Gastrocnemius medialis (tissue), 4 donors: Measurements from ENCODE around the gene KCP. TPM values are rescaled to one million over a fixed set of nuclear protein-coding genes. Genes with fewer than 3 reads are reported as not detected.

ENCODE experiments used
- ATAC-seq, 2 donors: fragments of 150-250 bp; one replicate each; pipeline ENCODE4 v1.9.1; 2016
- DNase-seq, 2 donors: peaks; one replicate each; pipeline ENCODE4 v3.0.0-alpha.2; 2019
- H3K27ac ChIP-seq, 4 donors: fragments of 200-600 bp; sonication (generic); 1 replicate in 1 of 4; 2 replicates in 3 of 4; pipeline ENCODE4 v1.5.1; 2016 to 2018; ENCODE audit warnings: mild to moderate bottlenecking in 2 of 4, moderate library complexity in 1 of 4
- H3K27me3 ChIP-seq, 3 donors: fragments of 200-600 bp; sonication (generic) in 2 of 3; 1 replicate in 1 of 3; 2 replicates in 2 of 3; pipeline versions ENCODE4 v1.5.1 to v1.6.0; 2016 to 2019; ENCODE audit warnings: mild to moderate bottlenecking in 1 of 3, moderate library complexity in 1 of 3
- H3K36me3 ChIP-seq, 2 donors: fragments of 200-600 bp; sonication (generic) in 1 of 2; one replicate each; pipeline ENCODE4 v1.5.1; 2017 to 2018
- H3K4me1 ChIP-seq, 2 donors: fragments of 200-600 bp; sonication (generic) in 1 of 2; one replicate each; pipeline ENCODE4 v1.5.1; 2016 to 2017; ENCODE audit warnings: mild to moderate bottlenecking in 2 of 2
- H3K4me3 ChIP-seq, 4 donors: fragments of 200-600 bp; sonication (generic) in 3 of 4; 1 replicate in 1 of 4; 2 replicates in 3 of 4; pipeline ENCODE4 v1.5.1; 2016 to 2019; ENCODE audit warnings: mild to moderate bottlenecking in 2 of 4
- H3K9me3 ChIP-seq, 3 donors: fragments of 200-600 bp; sonication (generic) in 2 of 3; 1 replicate in 1 of 3; 2 replicates in 2 of 3; pipeline ENCODE4 v1.5.1; 2016 to 2019
- POLR2A ChIP-seq, 2 donors: fragments of 450-650 bp; IDR thresholded peaks; one replicate each; pipeline ENCODE4 v1.6.1; 2017; ENCODE audit warnings: antibody characterized with exemption in 2 of 2, mild to moderate bottlenecking in 2 of 2, moderate library complexity in 2 of 2
- in situ Hi-C, 4 donors: fragments of 200-750 bp; cut with MboI; loops; one replicate each; pipeline versions ENCODE4 v1.15.0 to v1.8.0; 2017; ENCODE audit warnings: low sequenced_read_pairs in 4 of 4
- intact Hi-C: fragments of 100-400 bp; cut with DNase I; formaldehyde crosslinking; loops from one replicate; pipeline ENCODE4 v1.15.1; 2023; ENCODE audit warnings: low total_unique reads
- total RNA-seq, 4 donors: library from RNA; depleted of rRNA; stranded (reverse); fragments of >200 nt; gene quantifications; one replicate each; pipeline versions ENCODE4 v1.1.0 to v1.2.3, GENCODE V29; 2016
- TF ChIP-seq, protein P1 (sequence below), 5 experiments: fragments of 450-650 bp in 3 of 5; fragments of 200-600 bp in 2 of 5; sonication (generic) in 2 of 5; IDR thresholded peaks in 4 of 5; conservative IDR thresholded peaks in 1 of 5; 1 replicate in 4 of 5; 2 replicates in 1 of 5; pipeline ENCODE4 v1.5.1; 2016 to 2019; ENCODE audit warnings: antibody characterized with exemption in 5 of 5, mild to moderate bottlenecking in 3 of 5, moderate library complexity in 3 of 5

KCP gene
- under 1 TPM in 1 of 4 donors, not detected in 3; 0.10 TPM for total RNA-seq

DNA sequence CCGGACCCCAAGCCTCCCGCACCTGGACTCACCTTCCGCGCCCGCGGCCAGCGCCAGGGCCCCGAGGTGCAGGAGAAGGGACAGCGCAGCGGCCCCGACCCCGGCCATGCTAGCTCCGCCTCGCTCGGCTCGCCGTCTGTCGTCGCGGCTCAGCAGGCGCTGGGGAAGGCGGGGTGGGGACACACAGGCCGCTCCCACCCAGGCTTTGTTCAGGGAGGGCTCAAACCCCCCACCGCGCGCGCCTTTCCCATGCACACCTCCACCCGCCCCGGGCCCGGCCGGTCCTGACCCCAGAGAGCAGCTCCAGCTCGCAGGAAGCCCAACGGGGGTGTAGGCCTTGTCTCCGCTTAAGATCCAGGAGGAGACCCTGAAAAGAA, at the start of gene KCP:
TSS of gene KCP (minus strand) at position 141 of the 377 bp plus-strand sequence. CDS start at position 108, 33 bp downstream.
- H3K9me3 ChIP-seq, result no peaks in the 10 kb centered on the region
- H3K4me1 ChIP-seq, result peaks cover 0 to 6% of the 10 kb centered on the region in 2 donors
- intact Hi-C loops, result no loop called here
- no peak for ATAC-seq
- H3K4me3 ChIP-seq, result peak within 1 kb of the TSS in 2 of 4 donors; percentile 5 to 26
- no peak for DNase-seq
- no peaks in the 10 kb centered on the region for H3K36me3 ChIP-seq
- H3K27me3 ChIP-seq, result peaks cover 12 to 45% (median 41%) of the 10 kb centered on the region in 3 donors
- in situ Hi-C loops, result no loop called here
- TF ChIP-seq, protein P1, sequence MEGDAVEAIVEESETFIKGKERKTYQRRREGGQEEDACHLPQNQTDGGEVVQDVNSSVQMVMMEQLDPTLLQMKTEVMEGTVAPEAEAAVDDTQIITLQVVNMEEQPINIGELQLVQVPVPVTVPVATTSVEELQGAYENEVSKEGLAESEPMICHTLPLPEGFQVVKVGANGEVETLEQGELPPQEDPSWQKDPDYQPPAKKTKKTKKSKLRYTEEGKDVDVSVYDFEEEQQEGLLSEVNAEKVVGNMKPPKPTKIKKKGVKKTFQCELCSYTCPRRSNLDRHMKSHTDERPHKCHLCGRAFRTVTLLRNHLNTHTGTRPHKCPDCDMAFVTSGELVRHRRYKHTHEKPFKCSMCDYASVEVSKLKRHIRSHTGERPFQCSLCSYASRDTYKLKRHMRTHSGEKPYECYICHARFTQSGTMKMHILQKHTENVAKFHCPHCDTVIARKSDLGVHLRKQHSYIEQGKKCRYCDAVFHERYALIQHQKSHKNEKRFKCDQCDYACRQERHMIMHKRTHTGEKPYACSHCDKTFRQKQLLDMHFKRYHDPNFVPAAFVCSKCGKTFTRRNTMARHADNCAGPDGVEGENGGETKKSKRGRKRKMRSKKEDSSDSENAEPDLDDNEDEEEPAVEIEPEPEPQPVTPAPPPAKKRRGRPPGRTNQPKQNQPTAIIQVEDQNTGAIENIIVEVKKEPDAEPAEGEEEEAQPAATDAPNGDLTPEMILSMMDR (IDR thresholded peaks at IDR 0.05 in 4 of 5, conservative IDR thresholded peaks at IDR 0.05 in 1 of 5), result no peak
- no peak for TF ChIP-seq POLR2A (IDR thresholded peaks at IDR 0.05)
- H3K27ac ChIP-seq, result peak within 1 kb of the TSS in 2 of 4 donors; percentile 22 to 47

DNA sequence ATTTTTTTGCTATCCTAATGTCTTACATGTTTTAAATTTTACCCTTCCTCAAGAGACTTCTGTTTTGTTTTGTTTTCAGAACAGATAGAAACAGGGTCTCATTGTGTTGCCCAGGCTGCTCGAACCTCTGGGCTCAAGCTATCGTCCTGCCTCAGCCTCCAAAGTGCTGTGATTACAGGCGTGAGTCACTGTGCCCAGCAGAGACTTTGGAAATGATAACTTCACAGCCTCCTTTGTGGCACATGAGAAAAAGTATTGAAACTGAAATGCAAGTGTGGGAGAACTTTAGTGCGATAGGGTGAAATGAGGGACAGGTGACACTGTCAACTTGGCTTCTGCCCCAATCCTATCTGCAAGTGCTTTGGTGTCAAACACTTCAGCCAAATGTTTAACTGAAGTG, 48.8 kb upstream of the KCP start:
- in situ Hi-C loops (no loop called here), intact Hi-C loops (no loop called here)
- Histone ChIP-seq H3K36me3 (peaks cover 0 to 54% of the 10 kb centered on the region in 2 donors), H3K9me3 (no peaks in the 10 kb centered on the region), H3K27me3 (no peaks in the 10 kb centered on the region), H3K4me3 (no peak overlapping the region), H3K4me1 (no peaks in the 10 kb centered on the region), H3K27ac (no peak overlapping the region)
- TF ChIP-seq, protein P1 (IDR thresholded peaks at IDR 0.05 in 4 of 5, conservative IDR thresholded peaks at IDR 0.05 in 1 of 5), result no peak
- no peak for TF ChIP-seq POLR2A (IDR thresholded peaks at IDR 0.05)
- ATAC-seq (no peak), DNase-seq (no peak)

DNA sequence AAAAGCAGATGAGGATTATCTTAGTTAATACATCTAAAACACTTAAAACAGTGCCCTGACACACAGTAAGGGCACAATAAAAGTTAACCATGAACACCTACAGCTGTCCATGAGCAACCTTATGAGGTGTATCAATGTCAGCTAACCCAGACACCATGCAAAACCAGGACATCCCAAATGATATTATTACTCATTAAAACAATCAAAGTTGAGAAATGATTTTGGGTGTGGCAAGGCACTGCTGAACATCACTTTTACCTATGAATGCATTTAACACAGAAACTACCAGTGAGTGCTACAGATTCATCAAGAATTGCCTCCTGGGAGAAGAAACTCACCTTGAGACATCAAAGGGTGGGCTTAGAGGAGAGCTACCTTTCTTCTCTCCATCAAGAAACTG, 45.5 kb upstream of the KCP start:
- DNase-seq (no peak), ATAC-seq (no peak)
- Histone ChIP-seq H3K36me3 (peaks cover 0 to 68% of the 10 kb centered on the region in 2 donors), H3K4me1 (no peaks in the 10 kb centered on the region), H3K4me3 (no peak overlapping the region), H3K27me3 (no peaks in the 10 kb centered on the region), H3K27ac (no peak overlapping the region), H3K9me3 (no peaks in the 10 kb centered on the region)
- in situ Hi-C loops, result no loop called here
- intact Hi-C loops, result no loop called here
- TF ChIP-seq, protein P1 (IDR thresholded peaks at IDR 0.05 in 4 of 5, conservative IDR thresholded peaks at IDR 0.05 in 1 of 5), result no peak
- TF ChIP-seq POLR2A (IDR thresholded peaks at IDR 0.05), result no peak

DNA sequence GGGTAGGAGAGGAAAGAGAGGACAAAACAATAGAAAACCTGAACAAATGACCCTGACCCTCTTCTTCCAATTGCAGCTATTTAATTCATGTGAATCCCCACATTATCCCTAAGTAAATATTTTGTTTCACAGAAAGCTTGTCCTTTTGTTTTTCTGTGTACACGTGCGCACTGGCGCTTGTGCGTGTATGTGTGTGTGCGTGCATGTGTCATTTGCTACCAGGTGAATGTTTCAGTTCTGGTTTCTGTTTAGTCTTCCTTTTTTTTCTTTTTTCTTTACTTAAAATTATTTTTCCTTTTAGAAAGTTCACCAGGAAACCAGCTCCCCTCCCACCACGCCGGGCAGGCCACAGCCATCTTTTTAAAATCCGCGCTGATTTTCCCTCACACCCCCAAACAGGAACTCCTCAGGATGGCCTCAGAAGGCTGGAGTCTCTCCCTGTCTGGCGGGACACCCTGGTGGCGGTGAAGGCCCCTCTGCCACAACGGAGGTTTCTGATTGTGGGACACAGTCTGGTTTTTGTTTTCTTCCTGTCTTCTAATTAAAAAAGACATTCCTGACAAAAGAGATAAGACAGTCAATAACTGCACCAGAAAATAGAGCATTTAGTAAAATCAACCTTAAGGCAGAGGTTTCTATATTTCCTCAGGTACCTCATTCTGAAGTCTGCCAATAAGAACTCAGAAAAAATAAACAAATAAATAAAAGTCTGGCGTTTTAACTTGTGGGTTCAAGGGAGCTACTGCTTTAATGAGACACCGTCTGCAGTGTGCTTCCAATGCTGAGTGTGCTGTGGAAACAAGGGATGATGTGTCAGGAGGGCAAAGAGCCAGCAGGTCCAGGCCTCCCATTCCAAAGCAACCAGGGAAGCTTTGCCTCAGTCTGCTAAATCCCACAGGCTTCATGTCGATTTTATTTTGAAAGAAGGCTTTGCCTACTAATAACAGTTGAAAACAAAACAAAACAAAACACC, 44.6 kb upstream of the KCP start:
- ATAC-seq (no peak), DNase-seq (no peak)
- Histone ChIP-seq H3K27ac (no peak overlapping the region), H3K4me3 (no peak overlapping the region), H3K4me1 (no peaks in the 10 kb centered on the region), H3K9me3 (no peaks in the 10 kb centered on the region), H3K27me3 (no peaks in the 10 kb centered on the region), H3K36me3 (peaks cover 0 to 68% of the 10 kb centered on the region in 2 donors)
- in situ Hi-C loops (no loop called here), intact Hi-C loops (no loop called here)
- no peak for TF ChIP-seq POLR2A (IDR thresholded peaks at IDR 0.05)
- TF ChIP-seq, protein P1 (IDR thresholded peaks at IDR 0.05 in 4 of 5, conservative IDR thresholded peaks at IDR 0.05 in 1 of 5), result no peak
